ENCODE results near the gene ARMH3. TPM values are rescaled to one million over a fixed set of nuclear protein-coding genes. Genes with fewer than 3 reads are reported as not detected.

Gene ARMH3
- total RNA-seq, 1 donor from 2014 or later: 18.1 TPM

GRCh38 chr10:101968286-101968939 lies 87.6 kb downstream of the ARMH3 start:
- no peak overlapping the region for H3K27ac Mint-ChIP-seq (ENCODE audit: unreplicated experiment)
- peaks cover 10% of the 10 kb centered on the region for H3K36me3 Mint-ChIP-seq (ENCODE audit: low read depth)

GRCh38 chr10:101967713-101968112 lies 88.3 kb downstream of the ARMH3 start:
- no peak for TF ChIP-seq CTCF (IDR thresholded peaks at IDR 0.05)
- Mint-ChIP-seq H3K36me3 (ENCODE audit: low read depth) (peaks cover 9% of the 10 kb centered on the region), H3K27me3 (ENCODE audit: low read depth) (no peaks in the 10 kb centered on the region), H3K4me1 (ENCODE audit: low read depth) (peaks cover 4% of the 10 kb centered on the region), H3K4me3 (ENCODE audit: unreplicated experiment) (no peak overlapping the region), H3K27ac (ENCODE audit: unreplicated experiment) (no peak overlapping the region), H3K9me3 (ENCODE audit: low read depth) (no peaks in the 10 kb centered on the region)
- DNase-seq (ENCODE audit: low spot score): no peak

More at GRCh38 chr10:101968286-101968939, 87.6 kb downstream of the ARMH3 start:
- no peaks in the 10 kb centered on the region for H3K9me3 Mint-ChIP-seq (ENCODE audit: low read depth)
- TF ChIP-seq CTCF (IDR thresholded peaks at IDR 0.05): no peak
- H3K4me3 Mint-ChIP-seq (ENCODE audit: unreplicated experiment): no peak overlapping the region
- H3K4me1 Mint-ChIP-seq (ENCODE audit: low read depth): peaks cover 7% of the 10 kb centered on the region
- no peaks in the 10 kb centered on the region for H3K27me3 Mint-ChIP-seq (ENCODE audit: low read depth)
- no peak for DNase-seq (ENCODE audit: low spot score)

- Mint-ChIP-seq H3K4me1 (ENCODE audit: low read depth) (peaks cover 9% of the 10 kb centered on the region), H3K4me3 (ENCODE audit: unreplicated experiment) (no peak overlapping the region), H3K9me3 (ENCODE audit: low read depth) (no peaks in the 10 kb centered on the region), H3K27ac (ENCODE audit: unreplicated experiment) (no peak overlapping the region), H3K27me3 (ENCODE audit: low read depth) (no peaks in the 10 kb centered on the region), H3K36me3 (ENCODE audit: low read depth) (peaks cover 9% of the 10 kb centered on the region)
- no peak for TF ChIP-seq CTCF (IDR thresholded peaks at IDR 0.05)
- no peak for DNase-seq (ENCODE audit: low spot score)
These were observed 88.9 kb downstream of the ARMH3 start for GRCh38 chr10:101967119-101967518.

- H3K4me3 Mint-ChIP-seq (ENCODE audit: unreplicated experiment): no peak overlapping the region
- no peak for TF ChIP-seq CTCF (IDR thresholded peaks at IDR 0.05)
- peaks cover 9% of the 10 kb centered on the region for H3K36me3 Mint-ChIP-seq (ENCODE audit: low read depth)
- no peak for DNase-seq (ENCODE audit: low spot score)
- H3K27ac Mint-ChIP-seq (ENCODE audit: unreplicated experiment): no peak overlapping the region
- peaks cover 18% of the 10 kb centered on the region for H3K4me1 Mint-ChIP-seq (ENCODE audit: low read depth)
- no peaks in the 10 kb centered on the region for H3K9me3 Mint-ChIP-seq (ENCODE audit: low read depth)
- no peaks in the 10 kb centered on the region for H3K27me3 Mint-ChIP-seq (ENCODE audit: low read depth)
These were observed 90.8 kb downstream of the ARMH3 start for GRCh38 chr10:101965075-101965765.

GRCh38 chr10:101961591-101962498 lies 94.1 kb downstream of the ARMH3 start:
- Mint-ChIP-seq H3K4me3 (ENCODE audit: unreplicated experiment) (no peak overlapping the region), H3K4me1 (ENCODE audit: low read depth) (peaks cover 18% of the 10 kb centered on the region)
- no peak for DNase-seq (ENCODE audit: low spot score)

More at GRCh38 chr10:101961591-101962498, 94.1 kb downstream of the ARMH3 start:
- Mint-ChIP-seq H3K36me3 (ENCODE audit: low read depth) (no peaks in the 10 kb centered on the region), H3K27ac (ENCODE audit: unreplicated experiment) (peak overlapping the region; percentile 60), H3K9me3 (ENCODE audit: low read depth) (no peaks in the 10 kb centered on the region), H3K27me3 (ENCODE audit: low read depth) (no peaks in the 10 kb centered on the region)
- no peak for TF ChIP-seq CTCF (IDR thresholded peaks at IDR 0.05)
